ENCODE data around the gene HTATSF1.

The HTATSF1 gene

DNA sequence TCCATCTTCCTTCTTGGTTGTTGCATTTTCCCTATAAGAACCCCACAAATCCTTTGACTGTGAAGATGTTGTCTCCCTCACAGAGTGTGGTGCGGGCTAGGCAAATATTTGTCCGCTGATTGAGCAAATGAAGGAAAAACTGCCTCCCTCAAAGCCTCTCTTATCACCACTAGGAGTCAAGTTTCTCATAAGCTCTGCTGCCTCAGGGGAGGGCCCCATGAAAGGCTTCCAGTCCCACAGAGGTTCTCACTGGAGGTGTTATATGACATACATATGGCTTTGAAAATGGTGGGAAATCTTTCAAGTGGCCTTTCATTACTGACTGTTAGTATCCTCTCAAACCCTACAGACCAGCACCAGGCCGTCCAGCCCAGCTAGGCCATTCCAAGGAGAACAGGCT is 43.9 kb downstream of the HTATSF1 start:
- DNase-seq = peak; percentile 61 to 69
- no peak overlapping the region for H3K14ac ChIP-seq (ENCODE audit: low read length)
- H2BK5ac ChIP-seq (ENCODE audit: low read depth, low read length, poor library complexity) = no peak overlapping the region
- H3K23ac ChIP-seq (ENCODE audit: low read length) = no peak overlapping the region
- no peak overlapping the region for H4K12ac ChIP-seq (ENCODE audit: low read depth, low read length)
- H2AK5ac ChIP-seq (ENCODE audit: low read length) = no peak overlapping the region
- H3K79me1 ChIP-seq (ENCODE audit: low read length) = peaks cover 3% of the 10 kb centered on the region
- H4K91ac ChIP-seq (ENCODE audit: low read depth, low read length) = no peak overlapping the region
- no peak overlapping the region for H2BK120ac ChIP-seq (ENCODE audit: insufficient read depth, low read length, poor library complexity)
- H3K4me1 ChIP-seq (ENCODE audit: control insufficient read depth in 1 of 2, insufficient read depth in 2 of 2, low read length in 2 of 2) = peaks cover 2 to 8% of the 10 kb centered on the region in 2 experiments
- H3K4ac ChIP-seq (ENCODE audit: low read depth, low read length) = no peak overlapping the region
- no peak overlapping the region for H3K4me2 ChIP-seq (ENCODE audit: low read length)
- peaks cover 2 to 7% of the 10 kb centered on the region in 2 experiments for H3K36me3 ChIP-seq (ENCODE audit: control insufficient read depth in 1 of 2, insufficient read depth in 2 of 2, low read length in 2 of 2)
- H3K4me3 ChIP-seq (ENCODE audit: low read depth, low read length) = no peak overlapping the region
- no peak overlapping the region for H4K8ac ChIP-seq (ENCODE audit: low read depth, low read length)
- no peak overlapping the region for H3K18ac ChIP-seq (ENCODE audit: low read length)
- WGBS (ENCODE audit: extremely low coverage, insufficient coverage, insufficient read length) = no CpG with 5 or more reads among the region's 3 CpGs
- no peak overlapping the region for H2BK12ac ChIP-seq (ENCODE audit: low read length)
- no peaks in the 10 kb centered on the region for H3K9me3 ChIP-seq (ENCODE audit: insufficient read depth, low read depth, low read length)
- no peaks in the 10 kb centered on the region for H3K27me3 ChIP-seq (ENCODE audit: insufficient read depth, low read length)
- no peak overlapping the region for H3K9ac ChIP-seq (ENCODE audit: low read length)
- H2AFZ ChIP-seq (ENCODE audit: insufficient read depth, low read length, poor library complexity) = no peak overlapping the region
- H3K79me2 ChIP-seq (ENCODE audit: control insufficient read depth, insufficient read depth, low read length, poor library complexity) = no peaks in the 10 kb centered on the region
- H3K27ac ChIP-seq (ENCODE audit: low read depth, low read length) = no peak overlapping the region

DNA sequence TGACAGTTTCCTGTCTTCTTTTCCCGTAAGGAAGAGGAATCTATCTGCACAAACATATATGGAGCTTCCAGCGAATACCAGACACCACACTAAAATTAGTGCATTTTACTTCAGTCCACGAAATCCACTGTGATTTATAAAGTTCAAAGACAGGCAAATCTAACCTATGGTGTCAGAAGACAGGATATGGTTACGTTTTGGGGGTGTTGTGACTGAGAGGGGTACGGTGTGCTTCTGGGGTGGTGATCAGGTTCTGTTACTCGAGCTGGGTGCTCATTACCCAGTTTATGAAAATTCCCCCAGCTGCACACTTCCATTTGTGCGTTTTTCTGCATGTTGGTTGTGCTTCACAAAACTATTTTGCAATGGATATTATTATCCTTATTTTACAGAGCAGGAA is 44.9 kb downstream of the HTATSF1 start:
- H3K4me2 ChIP-seq (ENCODE audit: low read length) = no peak overlapping the region
- no peak overlapping the region for H3K18ac ChIP-seq (ENCODE audit: low read length)
- no peak overlapping the region for H4K91ac ChIP-seq (ENCODE audit: low read depth, low read length)
- H3K23ac ChIP-seq (ENCODE audit: low read length) = no peak overlapping the region
- H3K14ac ChIP-seq (ENCODE audit: low read length) = no peak overlapping the region
- WGBS (ENCODE audit: extremely low coverage, insufficient coverage, insufficient read length) = no CpG with 5 or more reads among the region's 7 CpGs
- H2BK12ac ChIP-seq (ENCODE audit: low read length) = no peak overlapping the region
- H3K9me3 ChIP-seq (ENCODE audit: insufficient read depth, low read depth, low read length) = no peaks in the 10 kb centered on the region
- no peak overlapping the region for H4K8ac ChIP-seq (ENCODE audit: low read depth, low read length)
- peaks cover 3% of the 10 kb centered on the region for H3K79me1 ChIP-seq (ENCODE audit: low read length)
- no peak overlapping the region for H4K12ac ChIP-seq (ENCODE audit: low read depth, low read length)
- H2BK5ac ChIP-seq (ENCODE audit: low read depth, low read length, poor library complexity) = no peak overlapping the region
- no peaks in the 10 kb centered on the region for H3K27me3 ChIP-seq (ENCODE audit: insufficient read depth, low read length)
- H3K27ac ChIP-seq (ENCODE audit: low read depth, low read length) = no peak overlapping the region
- peaks cover 2 to 7% of the 10 kb centered on the region in 2 experiments for H3K36me3 ChIP-seq (ENCODE audit: control insufficient read depth in 1 of 2, insufficient read depth in 2 of 2, low read length in 2 of 2)
- no peak overlapping the region for H2AFZ ChIP-seq (ENCODE audit: insufficient read depth, low read length, poor library complexity)
- no peak for DNase-seq
- no peak overlapping the region for H2BK120ac ChIP-seq (ENCODE audit: insufficient read depth, low read length, poor library complexity)
- H3K4ac ChIP-seq (ENCODE audit: low read depth, low read length) = no peak overlapping the region
- no peak overlapping the region for H2AK5ac ChIP-seq (ENCODE audit: low read length)
- no peaks in the 10 kb centered on the region for H3K79me2 ChIP-seq (ENCODE audit: control insufficient read depth, insufficient read depth, low read length, poor library complexity)
- H3K9ac ChIP-seq (ENCODE audit: low read length) = no peak overlapping the region
- H3K4me1 ChIP-seq (ENCODE audit: control insufficient read depth in 1 of 2, insufficient read depth in 2 of 2, low read length in 2 of 2) = peaks cover 3 to 9% of the 10 kb centered on the region in 2 experiments
- no peak overlapping the region for H3K4me3 ChIP-seq (ENCODE audit: low read depth, low read length)

DNA sequence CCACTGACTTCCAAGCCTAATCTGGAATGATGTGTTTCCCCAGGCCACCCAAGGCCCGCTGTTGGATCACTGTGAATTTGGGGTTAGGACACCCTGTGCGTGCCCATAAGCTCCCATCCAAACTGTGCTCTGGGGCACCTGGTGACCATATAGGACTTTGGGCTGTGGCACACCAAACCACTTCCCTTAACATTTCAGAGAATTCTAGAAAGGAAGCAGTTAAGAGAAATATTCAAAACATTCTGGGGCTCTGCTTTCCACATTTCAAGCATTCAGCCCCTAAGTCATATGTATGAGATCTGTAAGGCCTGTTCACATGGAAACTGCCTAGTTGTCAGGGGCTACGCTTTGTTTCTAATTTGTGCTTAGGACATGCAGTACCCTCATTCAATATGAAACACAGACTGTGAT is 49.0 kb downstream of the HTATSF1 start:
- Histone ChIP-seq H2BK120ac (ENCODE audit: insufficient read depth, low read length, poor library complexity) (no peak overlapping the region), H3K14ac (ENCODE audit: low read length) (no peak overlapping the region), H3K4me2 (ENCODE audit: low read length) (no peak overlapping the region), H4K8ac (ENCODE audit: low read depth, low read length) (no peak overlapping the region), H3K9ac (ENCODE audit: low read length) (no peak overlapping the region), H3K23ac (ENCODE audit: low read length) (no peak overlapping the region), H2AFZ (ENCODE audit: insufficient read depth, low read length, poor library complexity) (no peak overlapping the region), H3K9me3 (ENCODE audit: insufficient read depth, low read depth, low read length) (no peaks in the 10 kb centered on the region), H3K18ac (ENCODE audit: low read length) (no peak overlapping the region), H3K27ac (ENCODE audit: low read depth, low read length) (no peak overlapping the region), H3K4me1 (ENCODE audit: control insufficient read depth in 1 of 2, insufficient read depth in 2 of 2, low read length in 2 of 2) (peaks cover 3 to 4% of the 10 kb centered on the region in 2 experiments), H3K79me2 (ENCODE audit: control insufficient read depth, insufficient read depth, low read length, poor library complexity) (no peaks in the 10 kb centered on the region), H2BK12ac (ENCODE audit: low read length) (no peak overlapping the region), H3K4ac (ENCODE audit: low read depth, low read length) (no peak overlapping the region), H3K27me3 (ENCODE audit: insufficient read depth, low read length) (no peaks in the 10 kb centered on the region), H4K91ac (ENCODE audit: low read depth, low read length) (no peak overlapping the region), H3K79me1 (ENCODE audit: low read length) (no peaks in the 10 kb centered on the region), H3K4me3 (ENCODE audit: low read depth, low read length) (no peak overlapping the region), H2BK5ac (ENCODE audit: low read depth, low read length, poor library complexity) (no peak overlapping the region), H4K12ac (ENCODE audit: low read depth, low read length) (no peak overlapping the region), H2AK5ac (ENCODE audit: low read length) (no peak overlapping the region), H3K36me3 (ENCODE audit: control insufficient read depth in 1 of 2, insufficient read depth in 2 of 2, low read length in 2 of 2) (peaks cover 12% of the 10 kb centered on the region in 2 experiments)
- no peak for DNase-seq
- WGBS (ENCODE audit: extremely low coverage, insufficient coverage, insufficient read length) = no CpG with 5 or more reads among the region's 3 CpGs

DNA sequence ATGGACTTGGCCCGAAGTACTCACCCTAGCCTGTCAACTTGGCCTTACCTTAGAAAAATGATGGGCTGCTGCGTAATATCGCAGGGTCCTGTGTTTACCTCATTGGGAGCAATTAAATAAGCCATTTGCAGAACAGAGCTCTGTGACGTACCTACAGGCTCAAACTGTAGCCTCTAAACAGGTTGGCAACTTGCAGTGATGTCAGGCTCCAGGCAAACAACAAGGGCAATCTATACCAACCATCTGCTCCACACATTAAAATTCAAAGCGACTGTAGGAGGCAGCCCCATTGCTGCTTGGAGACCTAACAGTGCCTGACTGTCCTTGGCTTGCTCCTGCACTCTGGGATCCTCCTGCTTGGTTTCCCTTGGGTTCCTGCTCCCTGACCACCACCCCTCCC is 51.8 kb downstream of the HTATSF1 start:
- H3K23ac ChIP-seq (ENCODE audit: low read length) = no peak overlapping the region
- H3K4me2 ChIP-seq (ENCODE audit: low read length) = no peak overlapping the region
- H3K4me1 ChIP-seq (ENCODE audit: control insufficient read depth in 1 of 2, insufficient read depth in 2 of 2, low read length in 2 of 2) = peaks cover 3 to 4% of the 10 kb centered on the region in 2 experiments
- peaks cover 9 to 12% of the 10 kb centered on the region in 2 experiments for H3K36me3 ChIP-seq (ENCODE audit: control insufficient read depth in 1 of 2, insufficient read depth in 2 of 2, low read length in 2 of 2)
- no peaks in the 10 kb centered on the region for H3K79me1 ChIP-seq (ENCODE audit: low read length)
- H3K9me3 ChIP-seq (ENCODE audit: insufficient read depth, low read depth, low read length) = no peaks in the 10 kb centered on the region
- H3K27ac ChIP-seq (ENCODE audit: low read depth, low read length) = no peak overlapping the region
- no peak overlapping the region for H2AFZ ChIP-seq (ENCODE audit: insufficient read depth, low read length, poor library complexity)
- H2BK5ac ChIP-seq (ENCODE audit: low read depth, low read length, poor library complexity) = no peak overlapping the region
- no peaks in the 10 kb centered on the region for H3K79me2 ChIP-seq (ENCODE audit: control insufficient read depth, insufficient read depth, low read length, poor library complexity)
- no peaks in the 10 kb centered on the region for H3K27me3 ChIP-seq (ENCODE audit: insufficient read depth, low read length)
- H4K8ac ChIP-seq (ENCODE audit: low read depth, low read length) = no peak overlapping the region
- no peak overlapping the region for H4K91ac ChIP-seq (ENCODE audit: low read depth, low read length)
- no CpG with 5 or more reads among the region's 5 CpGs for WGBS (ENCODE audit: extremely low coverage, insufficient coverage, insufficient read length)
- H4K12ac ChIP-seq (ENCODE audit: low read depth, low read length) = no peak overlapping the region
- no peak overlapping the region for H2BK120ac ChIP-seq (ENCODE audit: insufficient read depth, low read length, poor library complexity)
- no peak overlapping the region for H2BK12ac ChIP-seq (ENCODE audit: low read length)
- no peak overlapping the region for H3K9ac ChIP-seq (ENCODE audit: low read length)
- DNase-seq = no peak
- H3K14ac ChIP-seq (ENCODE audit: low read length) = no peak overlapping the region
- no peak overlapping the region for H3K18ac ChIP-seq (ENCODE audit: low read length)
- no peak overlapping the region for H2AK5ac ChIP-seq (ENCODE audit: low read length)
- no peak overlapping the region for H3K4me3 ChIP-seq (ENCODE audit: low read depth, low read length)
- no peak overlapping the region for H3K4ac ChIP-seq (ENCODE audit: low read depth, low read length)
